Suppressor macrophage treated with lipopolysaccharide for 4 hours (primary cell): ENCODE data around the gene DMD.

Source experiments
- DNase-seq: peaks from one replicate; pipeline ENCODE4 v3.0.0-alpha.2; 2020

The DMD gene

GRCh38 chrX:31820430-31821210 lies 1390.7 kb downstream of the DMD start:
- DNase-seq = no peak

- no peak for DNase-seq
Observed at GRCh38 chrX:31819455-31819854, 1391.9 kb downstream of the DMD start.

GRCh38 chrX:31811106-31811505 lies 1400.2 kb downstream of the DMD start:
- no peak for DNase-seq

GRCh38 chrX:31808357-31808756 lies 1403.0 kb downstream of the DMD start:
- no peak for DNase-seq

- DNase-seq = no peak
Observed at GRCh38 chrX:31807165-31807564, 1404.2 kb downstream of the DMD start.

- no peak for DNase-seq
Observed at GRCh38 chrX:31805781-31806180, 1405.6 kb downstream of the DMD start.

GRCh38 chrX:31800219-31800618 lies 1411.1 kb downstream of the DMD start:
- DNase-seq = no peak

- no peak for DNase-seq
Observed at GRCh38 chrX:31796624-31797023, 1414.7 kb downstream of the DMD start.

- DNase-seq = no peak
Observed at GRCh38 chrX:31747411-31747810, 1463.9 kb downstream of the DMD start.

GRCh38 chrX:31743004-31743403 lies 1468.3 kb downstream of the DMD start:
- no peak for DNase-seq

- DNase-seq = no peak
Observed at GRCh38 chrX:31717474-31717873, 1493.9 kb downstream of the DMD start.

GRCh38 chrX:31715675-31716074 lies 1495.7 kb downstream of the DMD start:
- no peak for DNase-seq

GRCh38 chrX:31714797-31715196 lies 1496.6 kb downstream of the DMD start:
- DNase-seq = no peak

- no peak for DNase-seq
Observed at GRCh38 chrX:31713120-31713519, 1498.2 kb downstream of the DMD start.

GRCh38 chrX:31711166-31711565 lies 1500.2 kb downstream of the DMD start:
- no peak for DNase-seq

- DNase-seq = no peak
Observed at GRCh38 chrX:31708116-31708515, 1503.2 kb downstream of the DMD start.

GRCh38 chrX:31706466-31706865 lies 1504.9 kb downstream of the DMD start:
- no peak for DNase-seq

- no peak for DNase-seq
Observed at GRCh38 chrX:31705816-31706215, 1505.5 kb downstream of the DMD start.

- DNase-seq = no peak
Observed at GRCh38 chrX:31704938-31705337, 1506.4 kb downstream of the DMD start.

- no peak for DNase-seq
Observed at GRCh38 chrX:31702222-31702621, 1509.1 kb downstream of the DMD start.

- no peak for DNase-seq
Observed at GRCh38 chrX:31697294-31697916, 1513.9 kb downstream of the DMD start.

GRCh38 chrX:31679861-31680260 lies 1531.5 kb downstream of the DMD start:
- DNase-seq = no peak

GRCh38 chrX:31670245-31670644 lies 1541.1 kb downstream of the DMD start:
- DNase-seq = no peak

GRCh38 chrX:31665454-31665853 lies 1545.9 kb downstream of the DMD start:
- no peak for DNase-seq

GRCh38 chrX:31663172-31663571 lies 1548.2 kb downstream of the DMD start:
- DNase-seq = no peak
